CD4-positive, alpha-beta T cell treated with Interleukin-12 subunit alpha and Interleukin-12 subunit beta, for 1 hour (primary cell): ENCODE data around the gene GMDS.

ENCODE experiments used
- DNase-seq: peaks from one replicate; pipeline ENCODE4 v3.0.0-alpha.2; 2020

The GMDS gene

GRCh38 chr6:2245103-2245876, at the start of gene GMDS:
TSS of gene GMDS (minus strand) at chr6:2245605.
- peak; percentile 87 for DNase-seq

GRCh38 chr6:2285510-2285909, 40.1 kb upstream of the GMDS start:
- no peak for DNase-seq

GRCh38 chr6:2275892-2276242, 30.5 kb upstream of the GMDS start:
- no peak for DNase-seq

GRCh38 chr6:2274981-2275891, 29.8 kb upstream of the GMDS start:
- DNase-seq = no peak

- DNase-seq = no peak
These were observed 27.3 kb upstream of the GMDS start for GRCh38 chr6:2272696-2273095.

GRCh38 chr6:2270054-2270453, 24.6 kb upstream of the GMDS start:
- DNase-seq = no peak

- no peak for DNase-seq
These were observed 21.4 kb upstream of the GMDS start for GRCh38 chr6:2266841-2267240.

- no peak for DNase-seq
These were observed 20.8 kb upstream of the GMDS start for GRCh38 chr6:2266031-2266795.

- no peak for DNase-seq
These were observed 19.5 kb upstream of the GMDS start for GRCh38 chr6:2264932-2265331.

GRCh38 chr6:2263896-2264295, 18.5 kb upstream of the GMDS start:
- no peak for DNase-seq

GRCh38 chr6:2259574-2259973, 14.2 kb upstream of the GMDS start:
- DNase-seq = no peak

GRCh38 chr6:2259002-2259494, 13.6 kb upstream of the GMDS start:
- DNase-seq = no peak

GRCh38 chr6:2258112-2258511, 12.7 kb upstream of the GMDS start:
- no peak for DNase-seq

- DNase-seq = no peak
These were observed 12.0 kb upstream of the GMDS start for GRCh38 chr6:2257363-2257762.

GRCh38 chr6:2254747-2255146, 9.3 kb upstream of the GMDS start:
- DNase-seq = no peak

GRCh38 chr6:2249126-2249525, 3.7 kb upstream of the GMDS start:
- DNase-seq = no peak

GRCh38 chr6:2247664-2248063, 2.3 kb upstream of the GMDS start:
- no peak for DNase-seq

- DNase-seq = peak; percentile 47
These were observed 765 bp upstream of the GMDS start for GRCh38 chr6:2245877-2246863.

- no peak for DNase-seq
These were observed 923 bp downstream of the GMDS start for GRCh38 chr6:2244261-2245102.

GRCh38 chr6:2242311-2242710, 3.1 kb downstream of the GMDS start:
- no peak for DNase-seq

- no peak for DNase-seq
These were observed 4.4 kb downstream of the GMDS start for GRCh38 chr6:2240961-2241360.
